K562 (cell line): ENCODE data around the gene DEPDC1. TPM values are rescaled to one million over a fixed set of nuclear protein-coding genes. Genes with fewer than 3 reads are reported as not detected.

Experiments
- ATAC-seq: fragments of 200-7000 bp; cut with Tn5 transposase; 3 replicates; pipeline ENCODE4 v1.9.1; 2020; ENCODE audit warnings: moderate library complexity
- BruUV-seq: library from RNA; stranded (reverse); fragments of 400-500 nt; replicated peaks from 2 replicates; lab custom pipeline; 2021; lab: Mats Ljungman, UMichigan
- CTCF ChIA-PET: fragments of 300-600 bp; formaldehyde crosslinking; extraction: SDS; loops from one replicate; lab custom pipeline; 2021; ENCODE audit warnings: low intra/inter-chr PET ratio; lab: Yijun Ruan, JAX
- POLR2A ChIA-PET: fragments of 300-600, 350-650 bp; sonication (Branson Sonifier 250); formaldehyde crosslinking; extraction: SDS; loops from one replicate; lab custom pipeline; 2021; ENCODE audit warnings: antibody characterized with exemption, inconsistent platforms; lab: Yijun Ruan, JAX
- DNase-seq, 4 experiments: peaks; one replicate each; pipeline versions ENCODE4 v3.0.0 to v3.0.0-alpha.2; 2011 to 2018; ENCODE audit warnings: low spot score in 3 of 4, mixed read lengths in 3 of 4; ENCODE audit errors: extremely low read depth in 1 of 4
- FAIRE-seq: peaks from 2 replicates; lab custom pipeline; 2011; peaks lifted over from hg19 to GRCh38; lab: Jason Lieb, UNC
- H2AFZ ChIP-seq: 2 replicates; pipeline ENCODE4 v1.6.0; 2011; ENCODE audit warnings: low read depth, low read length, control low read depth, inconsistent platforms
- H3K27ac ChIP-seq: fragments of 200-600 bp; 3 replicates; pipeline ENCODE4 v1.8.0; 2011; ENCODE audit warnings: low read depth, mild to moderate bottlenecking, control low read depth, inconsistent platforms, low read length, moderate library complexity, mixed read lengths; ENCODE audit errors: extremely low read depth
- H3K27me3 ChIP-seq, 2 experiments: fragments of 300-600 bp in 1 of 2; 2 replicates in 1 of 2; 3 replicates in 1 of 2; pipeline versions ENCODE4 v1.6.0 to v1.8.0; 2011; ENCODE audit warnings: inconsistent platforms in 2 of 2, low read length in 2 of 2, mild to moderate bottlenecking in 1 of 2, mixed read lengths in 1 of 2, moderate library complexity in 1 of 2; ENCODE audit not compliant: control insufficient read depth in 2 of 2, insufficient read depth in 2 of 2
- H3K36me3 ChIP-seq: fragments of 300-600 bp; 3 replicates; pipeline ENCODE4 v1.8.0; 2011; ENCODE audit warnings: mild to moderate bottlenecking, low read length, inconsistent platforms; ENCODE audit not compliant: control insufficient read depth, insufficient read depth
- H3K4me1 ChIP-seq, 2 experiments: fragments of 200-600 bp in 1 of 2; replicated peaks in 1 of 2; 2 replicates in 1 of 2; 3 replicates in 1 of 2; pipeline versions ENCODE4 v1.5.1 to v1.8.0; 2011; ENCODE audit warnings: inconsistent platforms in 2 of 2, low read length in 2 of 2, mild to moderate bottlenecking in 1 of 2, mixed read lengths in 1 of 2, moderate library complexity in 1 of 2; ENCODE audit not compliant: control insufficient read depth in 2 of 2, insufficient read depth in 2 of 2
- H3K4me2 ChIP-seq: 2 replicates; pipeline ENCODE4 v1.6.1; 2011; ENCODE audit warnings: low read length, control low read depth, inconsistent platforms, mixed read lengths; ENCODE audit not compliant: insufficient read depth
- H3K4me3 ChIP-seq: fragments of 200-600 bp; sonication (generic), shearing (Covaris generic); 2 replicates; pipeline ENCODE4 v1.5.1; 2016; ENCODE audit warnings: control low read depth, inconsistent platforms
- H3K79me2 ChIP-seq: fragments of 200-600 bp; 3 replicates; pipeline ENCODE4 v1.8.0; 2011; ENCODE audit warnings: low read length, inconsistent platforms; ENCODE audit not compliant: control insufficient read depth, insufficient read depth
- H3K9ac ChIP-seq, 2 experiments: 2 replicates each; pipeline versions ENCODE4 v1.6.0 to v1.6.1; 2011; ENCODE audit warnings: low read depth in 2 of 2, low read length in 2 of 2, control low read depth in 1 of 2, inconsistent platforms in 1 of 2, mild to moderate bottlenecking in 1 of 2, mixed read lengths in 1 of 2; ENCODE audit not compliant: insufficient read depth in 1 of 2
- H3K9me1 ChIP-seq: one replicate; pipeline ENCODE4 v1.6.0; 2011; ENCODE audit warnings: inconsistent platforms, mild to moderate bottlenecking, low read length, moderate library complexity; ENCODE audit not compliant: control insufficient read depth, insufficient read depth
- H3K9me3 ChIP-seq: replicated peaks from 2 replicates; pipeline ENCODE4 v1.5.1; 2011; ENCODE audit warnings: low read depth, low read length, inconsistent platforms; ENCODE audit not compliant: control insufficient read depth, insufficient read depth
- H4K20me1 ChIP-seq: replicated peaks from 2 replicates; pipeline ENCODE4 v1.6.1; 2011; ENCODE audit warnings: low read length, inconsistent platforms, mixed read lengths; ENCODE audit not compliant: control insufficient read depth, insufficient read depth
- ADNP ChIP-seq: fragments of 200-800 bp; sonication (Bioruptor generic); IDR thresholded peaks from 2 replicates; pipeline ENCODE4 v1.6.1; 2016; ENCODE audit warnings: missing genetic modification characterization, missing compliant biosample characterization
- CBFA2T2 ChIP-seq: fragments of 450-650 bp; conservative IDR thresholded peaks from 2 replicates; pipeline ENCODE4 v1.6.1; 2017; ENCODE audit warnings: mild to moderate bottlenecking
- ETV1 ChIP-seq: fragments of 450-650 bp; conservative IDR thresholded peaks from 2 replicates; pipeline ENCODE4 v1.6.1; 2016; ENCODE audit warnings: missing genetic modification characterization, control low read depth, low read depth, missing compliant biosample characterization
- KDM1A ChIP-seq, 2 experiments: fragments of 450-650 bp; IDR thresholded peaks; 2 replicates each; pipeline ENCODE4 v1.6.1; 2016; ENCODE audit warnings: mild to moderate bottlenecking in 2 of 2
- RBM17 ChIP-seq: fragments of 200-400 bp; formaldehyde crosslinking; IDR thresholded peaks from 2 replicates; pipeline ENCODE4 v1.6.1; 2017; ENCODE audit warnings: low read depth, mild to moderate bottlenecking, low read length, borderline replicate concordance
- SNRNP70 ChIP-seq: fragments of 200-400 bp; formaldehyde crosslinking; optimal IDR thresholded peaks from 2 replicates; pipeline ENCODE3; 2017; ENCODE audit warnings: low read depth, low read length
- TARDBP ChIP-seq: fragments of 450-650 bp; IDR thresholded peaks from 2 replicates; pipeline ENCODE4 v1.6.1; 2016
- ZNF589 ChIP-seq: fragments of 200-800 bp; sonication (Bioruptor generic); IDR thresholded peaks from 2 replicates; pipeline ENCODE4 v1.6.1; 2016; ENCODE audit warnings: low read depth, missing genetic modification characterization, missing compliant biosample characterization
- in situ Hi-C: fragments of 300-500 bp; cut with MboI; formaldehyde crosslinking; loops from 4 replicates; pipeline ENCODE4 v1.15.0; 2018; ENCODE audit warnings: inconsistent platforms, mixed read lengths
- intact Hi-C: fragments of 100-400 bp; cut with micrococcal nuclease; formaldehyde crosslinking; loops from 2 replicates; pipeline ENCODE4 v1.14.2; 2022
- polyA plus RNA-seq, 8 experiments: library from polyadenylated mRNA; depleted of rRNA in 4 of 8; stranded (reverse) in 5 of 8; unstranded in 3 of 8; fragments of >200 nt; fragmentation: Nextera tagmentation in 2 of 8; fragmentation: Illumina TruSeq in 1 of 8; extraction: Ambion mirVana in 2 of 8; extraction: Trizol in 1 of 8; gene quantifications; 2 replicates each; pipeline versions ENCODE4 v1.2.1 to v1.2.3, GENCODE V29; 2011 to 2014; ENCODE audit warnings: inconsistent platforms in 1 of 8, missing spikeins in 1 of 8
- total RNA-seq, 7 experiments: library from RNA; depleted of rRNA in 6 of 7; stranded (reverse); fragments of >200 nt in 6 of 7; fragmentation: Illumina TruSeq in 2 of 7; extraction: Trizol in 2 of 7; gene quantifications; 2 replicates each; pipeline versions ENCODE4 v1.2.1 to v1.2.3, GENCODE V29; 2011 to 2021; ENCODE audit warnings: low replicate concordance in 1 of 7
- TF ChIP-seq, protein P1 (sequence below): sonication (generic); formaldehyde crosslinking; IDR thresholded peaks from 2 replicates; pipeline ENCODE4 v1.8.0; 2022; ENCODE audit warnings: mild to moderate bottlenecking, missing genetic modification reagents, borderline replicate concordance
- TF ChIP-seq, protein P2 (sequence below): fragments of 450-650 bp; IDR thresholded peaks from 2 replicates; pipeline ENCODE4 v1.6.1; 2018; ENCODE audit not compliant: partially characterized antibody
- TF ChIP-seq, protein P3 (sequence below): fragments of 450-650 bp; formaldehyde crosslinking; IDR thresholded peaks from 2 replicates; pipeline ENCODE4 v1.4.0; 2020; ENCODE audit warnings: mild to moderate bottlenecking
- TF ChIP-seq, protein P4 (sequence below): fragments of 450-650 bp; formaldehyde crosslinking; IDR thresholded peaks from 2 replicates; pipeline ENCODE4 v1.4.0; 2020; ENCODE audit warnings: mild to moderate bottlenecking, mixed read lengths

Gene DEPDC1
- total and polyA plus RNA-seq, 9 of the 15 experiments (the other 6 are each of a cell fraction or from before 2014, with no cell fraction given), result 9.9 to 28.3 (median 17.8) TPM

DNA sequence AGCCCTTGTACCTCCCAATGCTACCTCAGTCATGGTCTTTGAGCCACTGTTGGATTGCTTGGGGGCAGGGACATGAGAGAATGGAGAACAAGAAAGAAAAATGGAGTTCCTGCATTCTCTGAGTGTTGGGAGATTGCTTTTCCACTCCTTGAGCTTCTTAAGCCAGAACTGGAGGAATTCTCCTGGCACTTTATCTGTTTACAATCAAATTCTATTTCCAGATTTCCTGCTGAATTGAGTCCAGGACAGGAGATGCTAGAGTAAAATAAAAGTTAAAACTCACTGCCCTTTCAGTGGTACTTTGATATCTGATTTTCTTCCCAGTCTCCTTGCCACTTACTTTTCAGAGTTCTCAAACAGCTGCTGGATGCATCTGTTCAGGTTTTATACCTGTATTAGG lies 24.4 kb upstream of the DEPDC1 start:
- no peak for FAIRE-seq
- no peaks in the 10 kb centered on the region for H3K9me1 ChIP-seq
- intact Hi-C loops, result no loop called here
- no peaks in the 10 kb centered on the region for H3K36me3 ChIP-seq
- no peak overlapping the region for H3K4me2 ChIP-seq
- ATAC-seq, result no peak
- DNase-seq, result no peak
- POLR2A ChIA-PET, result no interaction called here
- H2AFZ ChIP-seq, result no peak overlapping the region
- no TSS peak for BruUV-seq
- no peaks in the 10 kb centered on the region for H3K9me3 ChIP-seq
- H4K20me1 ChIP-seq, result no peaks in the 10 kb centered on the region
- no peaks in the 10 kb centered on the region for H3K27me3 ChIP-seq
- no peak overlapping the region for H3K4me3 ChIP-seq
- no peak for TF ChIP-seq ZNF589 (CRISPR knock-in tag)
- TF ChIP-seq KDM1A (IDR thresholded peaks at IDR 0.05), result no peak
- TF ChIP-seq RBM17, result no peak
- TF ChIP-seq ADNP (tag), result no peak
- TF ChIP-seq, protein P1, sequence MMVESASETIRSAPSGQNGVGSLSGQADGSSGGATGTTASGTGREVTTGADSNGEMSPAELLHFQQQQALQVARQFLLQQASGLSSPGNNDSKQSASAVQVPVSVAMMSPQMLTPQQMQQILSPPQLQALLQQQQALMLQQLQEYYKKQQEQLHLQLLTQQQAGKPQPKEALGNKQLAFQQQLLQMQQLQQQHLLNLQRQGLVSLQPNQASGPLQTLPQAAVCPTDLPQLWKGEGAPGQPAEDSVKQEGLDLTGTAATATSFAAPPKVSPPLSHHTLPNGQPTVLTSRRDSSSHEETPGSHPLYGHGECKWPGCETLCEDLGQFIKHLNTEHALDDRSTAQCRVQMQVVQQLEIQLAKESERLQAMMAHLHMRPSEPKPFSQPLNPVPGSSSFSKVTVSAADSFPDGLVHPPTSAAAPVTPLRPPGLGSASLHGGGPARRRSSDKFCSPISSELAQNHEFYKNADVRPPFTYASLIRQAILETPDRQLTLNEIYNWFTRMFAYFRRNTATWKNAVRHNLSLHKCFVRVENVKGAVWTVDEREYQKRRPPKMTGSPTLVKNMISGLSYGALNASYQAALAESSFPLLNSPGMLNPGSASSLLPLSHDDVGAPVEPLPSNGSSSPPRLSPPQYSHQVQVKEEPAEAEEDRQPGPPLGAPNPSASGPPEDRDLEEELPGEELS (CRISPR knock-in tag), result no peak
- no peak for TF ChIP-seq TARDBP
- TF ChIP-seq, protein P2, sequence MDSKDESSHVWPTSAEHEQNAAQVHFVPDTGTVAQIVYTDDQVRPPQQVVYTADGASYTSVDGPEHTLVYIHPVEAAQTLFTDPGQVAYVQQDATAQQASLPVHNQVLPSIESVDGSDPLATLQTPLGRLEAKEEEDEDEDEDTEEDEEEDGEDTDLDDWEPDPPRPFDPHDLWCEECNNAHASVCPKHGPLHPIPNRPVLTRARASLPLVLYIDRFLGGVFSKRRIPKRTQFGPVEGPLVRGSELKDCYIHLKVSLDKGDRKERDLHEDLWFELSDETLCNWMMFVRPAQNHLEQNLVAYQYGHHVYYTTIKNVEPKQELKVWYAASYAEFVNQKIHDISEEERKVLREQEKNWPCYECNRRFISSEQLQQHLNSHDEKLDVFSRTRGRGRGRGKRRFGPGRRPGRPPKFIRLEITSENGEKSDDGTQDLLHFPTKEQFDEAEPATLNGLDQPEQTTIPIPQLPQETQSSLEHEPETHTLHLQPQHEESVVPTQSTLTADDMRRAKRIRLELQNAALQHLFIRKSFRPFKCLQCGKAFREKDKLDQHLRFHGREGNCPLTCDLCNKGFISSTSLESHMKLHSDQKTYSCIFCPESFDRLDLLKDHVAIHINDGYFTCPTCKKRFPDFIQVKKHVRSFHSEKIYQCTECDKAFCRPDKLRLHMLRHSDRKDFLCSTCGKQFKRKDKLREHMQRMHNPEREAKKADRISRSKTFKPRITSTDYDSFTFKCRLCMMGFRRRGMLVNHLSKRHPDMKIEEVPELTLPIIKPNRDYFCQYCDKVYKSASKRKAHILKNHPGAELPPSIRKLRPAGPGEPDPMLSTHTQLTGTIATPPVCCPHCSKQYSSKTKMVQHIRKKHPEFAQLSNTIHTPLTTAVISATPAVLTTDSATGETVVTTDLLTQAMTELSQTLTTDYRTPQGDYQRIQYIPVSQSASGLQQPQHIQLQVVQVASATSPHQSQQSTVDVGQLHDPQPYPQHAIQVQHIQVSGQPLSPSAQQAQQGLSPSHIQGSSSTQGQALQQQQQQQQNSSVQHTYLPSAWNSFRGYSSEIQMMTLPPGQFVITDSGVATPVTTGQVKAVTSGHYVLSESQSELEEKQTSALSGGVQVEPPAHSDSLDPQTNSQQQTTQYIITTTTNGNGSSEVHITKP, result no peak
- no peak for TF ChIP-seq SNRNP70
- TF ChIP-seq ETV1 (tag), result no peak
- TF ChIP-seq CBFA2T2, result no peak
- TF ChIP-seq, protein P3, sequence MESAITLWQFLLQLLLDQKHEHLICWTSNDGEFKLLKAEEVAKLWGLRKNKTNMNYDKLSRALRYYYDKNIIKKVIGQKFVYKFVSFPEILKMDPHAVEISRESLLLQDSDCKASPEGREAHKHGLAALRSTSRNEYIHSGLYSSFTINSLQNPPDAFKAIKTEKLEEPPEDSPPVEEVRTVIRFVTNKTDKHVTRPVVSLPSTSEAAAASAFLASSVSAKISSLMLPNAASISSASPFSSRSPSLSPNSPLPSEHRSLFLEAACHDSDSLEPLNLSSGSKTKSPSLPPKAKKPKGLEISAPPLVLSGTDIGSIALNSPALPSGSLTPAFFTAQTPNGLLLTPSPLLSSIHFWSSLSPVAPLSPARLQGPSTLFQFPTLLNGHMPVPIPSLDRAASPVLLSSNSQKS (CRISPR knock-in tag), result no peak
- TF ChIP-seq, protein P4, sequence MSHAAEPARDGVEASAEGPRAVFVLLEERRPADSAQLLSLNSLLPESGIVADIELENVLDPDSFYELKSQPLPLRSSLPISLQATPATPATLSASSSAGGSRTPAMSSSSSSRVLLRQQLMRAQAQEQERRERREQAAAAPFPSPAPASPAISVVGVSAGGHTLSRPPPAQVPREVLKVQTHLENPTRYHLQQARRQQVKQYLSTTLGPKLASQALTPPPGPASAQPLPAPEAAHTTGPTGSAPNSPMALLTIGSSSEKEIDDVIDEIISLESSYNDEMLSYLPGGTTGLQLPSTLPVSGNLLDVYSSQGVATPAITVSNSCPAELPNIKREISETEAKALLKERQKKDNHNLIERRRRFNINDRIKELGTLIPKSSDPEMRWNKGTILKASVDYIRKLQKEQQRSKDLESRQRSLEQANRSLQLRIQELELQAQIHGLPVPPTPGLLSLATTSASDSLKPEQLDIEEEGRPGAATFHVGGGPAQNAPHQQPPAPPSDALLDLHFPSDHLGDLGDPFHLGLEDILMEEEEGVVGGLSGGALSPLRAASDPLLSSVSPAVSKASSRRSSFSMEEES, result no peak
- TF ChIP-seq, all 486 proteins: peak for 0
- Histone ChIP-seq H3K9ac (no peak overlapping the region), H3K79me2 (no peaks in the 10 kb centered on the region), H3K27ac (no peak overlapping the region), H3K4me1 (no peaks in the 10 kb centered on the region)
- in situ Hi-C loops, result no loop called here
- CTCF ChIA-PET, result no interaction called here
